Small intestine (tissue), 7 donors: ENCODE results near the gene PBRM1. TPM values are rescaled to one million over a fixed set of nuclear protein-coding genes. Genes with fewer than 3 reads are reported as not detected.

Source experiments
- DNase-seq, 2 donors: peaks; one replicate each; pipeline versions ENCODE4 v3.0.0 to v3.0.0-alpha.2; 2013
- FAIRE-seq: peaks from 2 replicates; lab custom pipeline; 2012; peaks lifted over from hg19 to GRCh38; lab: Jason Lieb, UNC
- H3K27ac ChIP-seq, 3 donors: one replicate each; pipeline ENCODE4 v1.5.1; 2013; ENCODE audit warnings: low read length in 2 of 3, mild to moderate bottlenecking in 2 of 3, control low read depth in 1 of 3, inconsistent platforms in 1 of 3, low read depth in 1 of 3, moderate library complexity in 1 of 3
- H3K27me3 ChIP-seq, 3 donors: one replicate each; pipeline ENCODE4 v1.6.1; 2013; ENCODE audit warnings: low read length in 3 of 3, inconsistent platforms in 1 of 3; ENCODE audit not compliant: control insufficient read depth in 3 of 3, insufficient read depth in 3 of 3
- H3K36me3 ChIP-seq, 3 donors: one replicate each; pipeline ENCODE4 v1.6.1; 2013; ENCODE audit warnings: low read length in 3 of 3, inconsistent platforms in 1 of 3, low read depth in 1 of 3, mild to moderate bottlenecking in 1 of 3, moderate library complexity in 1 of 3; ENCODE audit not compliant: control insufficient read depth in 3 of 3, insufficient read depth in 2 of 3
- H3K4me1 ChIP-seq, 3 donors: one replicate each; pipeline ENCODE4 v1.6.1; 2013; ENCODE audit warnings: low read length in 2 of 3, inconsistent platforms in 1 of 3, low read depth in 1 of 3, mild to moderate bottlenecking in 1 of 3, moderate library complexity in 1 of 3; ENCODE audit not compliant: control insufficient read depth in 3 of 3, insufficient read depth in 2 of 3
- H3K4me3 ChIP-seq, 3 donors: one replicate each; pipeline ENCODE4 v1.5.1; 2013; ENCODE audit warnings: low read length in 3 of 3, control low read depth in 1 of 3, inconsistent platforms in 1 of 3, low read depth in 1 of 3, mild to moderate bottlenecking in 1 of 3, moderate library complexity in 1 of 3
- H3K9me3 ChIP-seq, 2 donors: one replicate each; pipeline ENCODE4 v1.6.1; 2013; ENCODE audit warnings: low read depth in 1 of 2, low read length in 1 of 2; ENCODE audit not compliant: control insufficient read depth in 2 of 2, insufficient read depth in 1 of 2
- WGBS, 3 donors: extraction: QIAGEN DNeasy Blood & Tissue Kit; methylation state at CpG; one replicate each; pipeline ENCODE4 v1.1.7; 2013; 5-methylcytosine and 5-hydroxymethylcytosine counted together
- polyA plus RNA-seq, 4 donors: library from polyadenylated mRNA; stranded (reverse) in 3 of 4; unstranded in 1 of 4; fragments of 200-250 nt in 3 of 4; fragments of 120-200 nt in 1 of 4; gene quantifications; one replicate each; pipeline versions ENCODE4 v1.2.1 to v1.2.3, GENCODE V29; 2013
- donor health status: healthy with polysubstance abuse.
- donor health status: control.
- donor health status: control.
- donor health status: Bipolar disorder and iron deficiency.
- donor health status: healthy.

PBRM1 gene
- polyA plus RNA-seq, 4 donors = 6.7 to 36.2 (median 12.3) TPM

DNA sequence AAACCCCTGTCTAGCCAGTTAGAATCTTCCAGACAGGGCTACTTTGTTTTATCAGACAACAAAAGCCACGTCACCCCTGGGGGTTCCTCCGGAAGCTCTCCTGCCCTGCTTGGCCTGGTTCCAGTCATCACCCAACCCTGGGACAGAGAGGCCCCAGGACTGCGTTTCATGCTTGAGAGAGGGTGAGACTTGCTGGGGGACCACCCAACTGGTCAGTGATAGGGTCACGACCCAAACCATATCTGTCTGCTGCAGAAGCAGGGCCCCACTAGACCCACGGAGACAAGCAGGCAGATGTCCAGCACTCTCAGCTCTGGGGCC, 153.2 kb downstream of the PBRM1 start:
- Histone ChIP-seq H3K4me3 (peak overlapping the region in 1 of 3 donors; percentile 57), H3K27ac (peak overlapping the region in 1 of 3 donors; percentile 13), H3K27me3 (no peaks in the 10 kb centered on the region), H3K9me3 (no peaks in the 10 kb centered on the region), H3K4me1 (peaks cover 0 to 21% (median 0%) of the 10 kb centered on the region in 3 donors), H3K36me3 (peaks cover 0 to 32% (median 2%) of the 10 kb centered on the region in 3 donors)
- DNase-seq (peak in 1 of 2 donors; percentile 38), FAIRE-seq (no peak)
- WGBS, 3 donors = 48 to 61% (median 58%) methylated on average over 5 of the region's 5 CpGs

DNA sequence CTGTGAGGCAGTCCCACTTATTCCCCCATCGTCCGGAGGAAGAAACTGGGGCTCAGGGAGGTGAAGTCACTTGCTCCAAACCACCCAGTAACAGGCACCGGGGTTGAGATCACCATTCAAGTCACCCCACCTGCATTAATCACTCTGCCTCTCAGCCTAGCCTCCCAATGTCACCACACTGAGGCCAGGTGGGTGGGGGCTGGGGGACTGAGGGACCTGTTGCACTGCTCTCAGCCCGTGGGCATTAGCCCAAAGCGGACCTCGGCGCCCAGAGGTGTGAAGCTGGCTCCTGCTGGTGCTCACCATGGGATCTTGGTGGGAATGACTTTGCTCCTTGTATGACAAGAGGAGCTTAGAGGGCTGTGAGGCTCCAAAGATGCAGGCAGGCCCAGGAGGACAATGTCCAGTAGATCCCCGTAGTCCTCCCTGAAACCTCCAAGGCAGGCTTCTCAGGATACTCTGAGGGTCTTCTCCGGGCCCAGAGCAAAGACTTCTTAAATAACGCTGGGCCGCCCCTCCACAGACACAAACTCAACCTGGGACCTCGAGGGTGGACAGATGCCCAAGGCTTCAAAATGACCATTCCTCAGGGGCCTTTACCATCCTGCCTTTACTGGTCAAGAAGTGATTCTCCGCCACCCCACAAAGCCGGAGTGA, 153.7 kb downstream of the PBRM1 start:
- no peaks in the 10 kb centered on the region for H3K27me3 ChIP-seq
- DNase-seq = no peak

DNA sequence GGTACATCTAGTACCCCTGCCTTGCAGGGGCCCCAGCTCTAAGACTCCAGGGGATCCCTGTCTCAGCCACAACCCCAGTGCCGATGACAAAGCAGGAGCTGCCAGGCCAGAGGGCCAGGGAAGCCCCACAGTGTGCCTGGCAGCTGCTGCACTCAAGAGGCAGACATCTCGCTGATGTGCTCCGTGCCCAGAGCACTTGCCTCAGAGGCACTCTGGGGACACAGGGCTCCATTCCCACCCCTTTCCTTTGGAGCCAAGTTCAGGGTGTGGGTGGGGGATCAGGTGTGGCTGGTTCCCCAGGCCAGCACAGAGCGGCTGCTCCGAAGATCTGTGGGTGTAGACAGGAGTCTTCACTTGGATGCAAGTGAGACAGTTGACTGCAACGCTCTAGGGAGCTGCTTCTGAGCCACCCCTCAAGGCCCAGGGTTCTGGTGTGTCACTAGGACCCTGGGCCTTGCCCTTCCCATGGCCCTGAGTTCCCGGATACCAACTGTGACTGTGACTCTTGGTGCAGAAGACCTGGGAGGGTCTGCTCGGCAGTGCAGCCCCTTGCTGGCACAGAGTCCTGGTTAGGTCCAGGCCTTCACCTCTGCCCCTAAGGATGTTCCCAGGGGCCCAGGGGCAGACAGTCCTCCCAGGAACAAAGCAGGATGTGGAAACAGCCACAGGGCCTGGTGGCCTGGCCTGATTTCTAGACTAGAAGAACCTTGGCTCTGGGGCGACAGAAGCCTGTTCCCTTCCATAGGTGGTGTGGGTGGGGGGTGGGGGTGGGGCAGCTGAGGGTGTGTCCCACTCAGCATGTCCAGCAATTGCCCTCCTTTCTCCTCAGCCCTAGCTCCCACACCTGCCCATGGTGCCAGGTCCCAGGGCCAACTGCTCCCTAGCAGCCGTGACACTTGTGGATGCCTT, 154.5 kb downstream of the PBRM1 start:
- Histone ChIP-seq H3K4me3 (no peak overlapping the region), H3K36me3 (peaks cover 0 to 44% (median 2%) of the 10 kb centered on the region in 3 donors), H3K9me3 (no peaks in the 10 kb centered on the region), H3K27me3 (no peaks in the 10 kb centered on the region), H3K27ac (no peak overlapping the region), H3K4me1 (peaks cover 0 to 21% (median 0%) of the 10 kb centered on the region in 3 donors)
- FAIRE-seq = no peak
- no peak for DNase-seq
- 81 to 93% (median 84%) methylated on average over 10 of the region's 10 CpGs for WGBS, 3 donors

More for the DNA sequence above, 153.7 kb downstream of the PBRM1 start:
- Histone ChIP-seq H3K4me3 (peak overlapping the region in 1 of 3 donors; percentile 57), H3K36me3 (peaks cover 0 to 37% (median 2%) of the 10 kb centered on the region in 3 donors), H3K9me3 (no peaks in the 10 kb centered on the region), H3K27ac (peak overlapping the region in 1 of 3 donors; percentile 29), H3K4me1 (peaks cover 0 to 21% (median 0%) of the 10 kb centered on the region in 3 donors)
- 88 to 94% (median 90%) methylated on average over 14 of the region's 14 CpGs for WGBS, 3 donors
- no peak for FAIRE-seq

DNA sequence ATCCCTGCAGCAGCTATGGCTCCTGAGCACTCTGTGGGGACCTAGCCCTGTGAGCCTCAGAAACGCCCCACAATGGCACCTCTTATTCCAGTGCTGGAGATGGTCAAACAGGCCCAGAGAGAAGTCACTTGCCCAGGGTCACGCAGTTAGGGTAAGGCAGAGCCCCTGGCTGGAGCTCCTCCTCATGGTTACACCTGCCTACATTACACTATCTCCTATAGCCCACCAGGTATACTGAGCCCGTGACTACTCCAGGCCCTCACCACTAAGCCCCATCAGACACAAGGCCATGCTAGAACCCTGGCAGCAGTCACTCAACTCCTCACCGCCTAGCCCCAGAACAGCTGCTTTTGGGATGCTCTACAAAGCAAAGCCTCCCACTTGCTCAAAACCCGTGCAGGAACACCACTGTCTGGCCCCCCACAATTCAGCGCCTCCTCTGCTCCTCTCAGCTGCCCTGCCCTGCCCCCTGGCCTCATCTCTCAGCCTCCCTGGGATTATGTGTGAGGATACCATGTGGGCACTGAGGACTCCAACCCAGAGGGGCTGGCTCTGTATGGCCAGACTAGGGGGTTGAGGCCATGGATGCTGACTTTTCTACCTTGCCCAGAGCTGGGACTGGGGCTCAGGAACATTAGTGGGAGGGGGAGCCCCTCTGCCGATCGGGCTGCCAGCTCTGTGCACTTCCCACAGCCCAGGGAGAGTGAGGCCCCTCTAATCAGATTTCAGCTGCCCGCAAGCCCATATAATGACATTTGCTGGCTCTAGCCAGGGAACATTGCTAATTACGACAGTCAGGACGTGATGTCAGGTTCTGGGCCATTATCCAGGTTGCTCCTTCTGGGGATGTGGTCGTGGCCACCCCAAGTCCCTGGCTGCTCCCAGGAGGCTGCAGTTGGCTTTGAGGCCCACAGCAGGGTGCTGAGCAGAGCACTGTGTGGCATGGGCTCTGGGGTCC, 156.1 kb downstream of the PBRM1 start:
- H3K4me1 ChIP-seq = peaks cover 0 to 13% (median 0%) of the 10 kb centered on the region in 3 donors
- FAIRE-seq (no peak), DNase-seq (no peak)

DNA sequence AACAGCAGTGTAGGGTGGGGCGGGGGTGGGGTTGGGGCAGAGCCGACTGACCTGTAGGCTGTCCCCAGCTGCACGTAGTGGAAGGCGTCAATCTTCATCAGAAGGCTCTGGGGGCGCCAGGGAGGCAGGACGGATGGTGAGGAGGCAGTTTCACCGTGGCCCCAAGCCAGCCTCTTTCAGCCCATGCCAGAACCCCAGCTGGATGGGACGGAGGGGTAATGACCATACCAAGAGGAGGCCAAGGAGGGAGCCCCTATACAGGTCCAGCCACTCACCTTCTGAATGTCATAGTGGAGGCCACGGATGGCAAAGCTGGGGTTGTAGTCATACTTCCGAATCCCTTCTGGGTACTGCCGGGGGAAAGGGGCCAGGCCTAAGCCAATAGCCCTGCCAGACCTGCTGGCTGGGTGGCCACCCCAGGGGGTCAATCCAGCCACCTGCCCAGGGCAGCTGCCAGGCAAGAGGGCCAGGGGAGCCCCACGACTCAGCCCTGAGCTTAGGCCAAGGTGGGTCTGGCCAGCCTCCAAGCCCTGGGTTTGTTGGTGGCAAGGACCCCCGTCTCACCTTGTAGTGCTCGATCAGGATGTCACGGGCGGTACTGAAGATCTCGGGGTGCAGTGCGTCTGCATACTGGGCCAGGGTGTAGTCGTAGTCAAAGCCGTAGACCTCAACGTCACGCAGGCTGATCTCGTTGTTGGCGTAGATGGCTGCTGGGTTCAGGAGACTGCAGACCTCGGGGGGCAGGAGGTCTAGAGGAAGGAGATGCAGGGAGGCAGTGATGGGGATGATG, 156.9 kb downstream of the PBRM1 start:
- 91 to 95% (median 95%) methylated on average over 25 of the region's 25 CpGs for WGBS, 3 donors
- no peak for DNase-seq
- Histone ChIP-seq H3K27me3 (no peaks in the 10 kb centered on the region), H3K4me1 (peaks cover 0 to 9% (median 0%) of the 10 kb centered on the region in 3 donors), H3K4me3 (no peak overlapping the region), H3K9me3 (no peaks in the 10 kb centered on the region), H3K27ac (no peak overlapping the region), H3K36me3 (peaks cover 0 to 67% (median 2%) of the 10 kb centered on the region in 3 donors)
- FAIRE-seq = no peak

More for the DNA sequence above, 156.1 kb downstream of the PBRM1 start:
- no peak overlapping the region for H3K4me3 ChIP-seq
- 77 to 82% (median 82%) methylated on average over 12 of the region's 12 CpGs for WGBS, 3 donors
- peaks cover 0 to 58% (median 2%) of the 10 kb centered on the region in 3 donors for H3K36me3 ChIP-seq
- H3K9me3 ChIP-seq = no peaks in the 10 kb centered on the region
- no peaks in the 10 kb centered on the region for H3K27me3 ChIP-seq
- no peak overlapping the region for H3K27ac ChIP-seq

DNA sequence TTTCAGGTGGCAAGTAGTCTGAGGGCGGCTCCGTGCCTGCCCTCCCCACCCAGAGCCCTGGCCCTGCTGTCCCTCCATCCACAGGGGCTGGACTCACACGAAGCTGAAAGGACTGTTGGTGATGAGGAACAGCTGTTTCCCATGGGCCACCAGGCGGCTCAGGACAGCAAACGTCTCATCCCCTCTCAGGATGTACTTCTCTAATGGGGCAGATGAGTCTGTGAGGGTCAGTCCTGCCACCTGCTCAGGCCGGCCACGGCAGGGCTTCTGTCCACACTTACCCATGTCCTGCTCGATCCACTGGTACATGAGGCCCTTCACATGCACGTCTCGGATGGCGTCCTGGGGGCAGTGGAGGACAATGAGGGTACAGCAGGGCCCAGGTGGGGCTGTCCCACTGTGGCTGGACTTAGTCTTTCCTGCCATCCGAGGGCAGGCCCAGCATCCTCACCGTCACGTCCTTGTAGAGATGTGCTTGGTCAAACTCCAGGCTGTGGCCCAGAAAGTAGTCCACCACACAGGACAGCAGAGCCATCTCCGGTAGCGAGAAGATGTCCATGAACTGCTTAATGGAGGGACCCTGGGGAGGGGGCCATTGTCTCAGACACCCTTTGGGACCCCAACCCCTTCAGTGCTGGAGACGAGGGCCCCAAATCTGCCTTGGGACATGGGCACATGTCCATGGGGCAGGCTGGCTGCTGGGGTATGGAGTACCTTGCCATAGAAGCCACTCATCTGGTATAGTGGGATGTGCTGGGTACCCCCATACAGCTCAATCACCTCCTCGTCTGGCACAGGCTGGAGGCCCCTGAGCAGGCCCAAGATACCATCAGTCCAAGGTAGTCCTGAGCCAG, 157.8 kb downstream of the PBRM1 start:
- no peak for FAIRE-seq
- H3K9me3 ChIP-seq = no peaks in the 10 kb centered on the region
- no peak for DNase-seq
- H3K36me3 ChIP-seq = peaks cover 0 to 74% (median 2%) of the 10 kb centered on the region in 3 donors
- no peaks in the 10 kb centered on the region for H3K27me3 ChIP-seq
- 86 to 89% (median 88%) methylated on average over 18 of the region's 18 CpGs for WGBS, 3 donors
- H3K27ac ChIP-seq = no peak overlapping the region
- peaks cover 0 to 9% (median 0%) of the 10 kb centered on the region in 3 donors for H3K4me1 ChIP-seq
- no peak overlapping the region for H3K4me3 ChIP-seq
